OCI-LY3 (cell line): ENCODE measurements around the gene CDKN2A.

Experiments
- H2AFZ ChIP-seq: fragments of 200-600, 300-600 bp; shearing (Covaris generic); 2 replicates; pipeline ENCODE4 v1.6.0; 2014; ENCODE audit warnings: antibody characterized with exemption, low read depth, low read length
- H3K27ac ChIP-seq: fragments of 200-600, 300-600 bp; sonication (generic); 2 replicates; pipeline ENCODE4 v1.5.1; 2014; ENCODE audit warnings: mild to moderate bottlenecking, low read length, moderate library complexity, mixed read lengths
- H3K27me3 ChIP-seq: fragments of 200-600, 300-600 bp; sonication (generic); 2 replicates; pipeline ENCODE4 v1.6.1; 2014; ENCODE audit warnings: low read depth, low read length, mixed read lengths
- H3K36me3 ChIP-seq: fragments of 200-600, 300-600 bp; sonication (generic); replicated peaks from 2 replicates; pipeline ENCODE3; 2014; ENCODE audit warnings: low read depth, low read length, mixed read lengths
- H3K4me1 ChIP-seq: fragments of 300-600, 200-600 bp; sonication (generic); 2 replicates; pipeline ENCODE4 v1.6.1; 2014; ENCODE audit warnings: low read length, mixed read lengths
- H3K4me2 ChIP-seq: fragments of 200-600, 300-600 bp; sonication (generic); 2 replicates; pipeline ENCODE4 v1.6.1; 2014; ENCODE audit warnings: low read length, mixed read lengths
- H3K4me3 ChIP-seq: fragments of 300-600, 200-600 bp; sonication (generic); 2 replicates; pipeline ENCODE4 v1.5.1; 2014; ENCODE audit warnings: antibody characterized with exemption, mild to moderate bottlenecking, low read length, moderate library complexity
- H3K79me2 ChIP-seq: fragments of 300-600, 200-600 bp; shearing (Covaris generic); 2 replicates; pipeline ENCODE4 v1.6.1; 2014; ENCODE audit warnings: mild to moderate bottlenecking, low read length, mixed read lengths
- H3K9ac ChIP-seq: fragments of 300-600, 200-600 bp; shearing (Covaris generic); 2 replicates; pipeline ENCODE4 v1.6.0; 2014; ENCODE audit warnings: mild to moderate bottlenecking, low read length, moderate library complexity
- H3K9me3 ChIP-seq: fragments of 200-600, 300-600 bp; shearing (Covaris generic); 2 replicates; pipeline ENCODE4 v1.6.1; 2014; ENCODE audit warnings: low read length, mixed read lengths; ENCODE audit not compliant: insufficient read depth
- H4K20me1 ChIP-seq: fragments of 200-600, 300-600 bp; sonication (generic); 2 replicates; pipeline ENCODE4 v1.6.1; 2016; ENCODE audit warnings: low read length, mixed read lengths; ENCODE audit not compliant: insufficient read depth
- CTCF ChIP-seq: fragments of 200-600, 300-600 bp; sonication (generic); IDR thresholded peaks from 2 replicates; pipeline ENCODE4 v1.5.1; 2014; ENCODE audit warnings: antibody characterized with exemption, low read length, low read depth
- EZH2phosphoT487 ChIP-seq: fragments of 200-600 bp; shearing (Covaris generic); IDR thresholded peaks from 2 replicates; pipeline ENCODE4 v1.6.1; 2018; ENCODE audit warnings: antibody characterized with exemption, mixed run types, low read depth

Gene CDKN2A

DNA sequence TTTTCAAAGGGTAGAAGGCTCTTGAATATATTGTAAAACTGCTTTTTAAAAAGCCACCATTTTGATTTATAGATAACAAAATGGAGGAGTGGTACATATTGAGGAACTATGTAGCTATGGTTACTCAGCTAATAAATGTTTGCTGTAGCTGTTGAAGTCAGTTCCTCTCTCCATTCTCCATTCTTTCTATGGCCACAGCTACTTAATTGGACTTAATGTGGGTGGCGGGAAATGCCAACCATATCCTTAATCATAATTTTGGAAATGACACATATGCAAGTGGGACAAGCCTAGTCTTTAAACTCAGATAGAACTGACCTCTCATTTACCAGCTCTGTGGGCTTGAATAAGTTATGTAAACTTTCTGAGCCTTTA lies 10.6 kb downstream of the CDKN2A start:
- Histone ChIP-seq H3K79me2 (no peaks in the 10 kb centered on the region), H3K4me2 (no peak overlapping the region), H3K27ac (no peak overlapping the region), H2AFZ (no peak overlapping the region), H4K20me1 (no peaks in the 10 kb centered on the region), H3K4me3 (no peak overlapping the region), H3K9ac (no peak overlapping the region), H3K4me1 (no peaks in the 10 kb centered on the region), H3K36me3 (no peaks in the 10 kb centered on the region), H3K9me3 (no peaks in the 10 kb centered on the region), H3K27me3 (no peaks in the 10 kb centered on the region)
- TF ChIP-seq CTCF (no peak), EZH2phosphoT487 (no peak)

DNA sequence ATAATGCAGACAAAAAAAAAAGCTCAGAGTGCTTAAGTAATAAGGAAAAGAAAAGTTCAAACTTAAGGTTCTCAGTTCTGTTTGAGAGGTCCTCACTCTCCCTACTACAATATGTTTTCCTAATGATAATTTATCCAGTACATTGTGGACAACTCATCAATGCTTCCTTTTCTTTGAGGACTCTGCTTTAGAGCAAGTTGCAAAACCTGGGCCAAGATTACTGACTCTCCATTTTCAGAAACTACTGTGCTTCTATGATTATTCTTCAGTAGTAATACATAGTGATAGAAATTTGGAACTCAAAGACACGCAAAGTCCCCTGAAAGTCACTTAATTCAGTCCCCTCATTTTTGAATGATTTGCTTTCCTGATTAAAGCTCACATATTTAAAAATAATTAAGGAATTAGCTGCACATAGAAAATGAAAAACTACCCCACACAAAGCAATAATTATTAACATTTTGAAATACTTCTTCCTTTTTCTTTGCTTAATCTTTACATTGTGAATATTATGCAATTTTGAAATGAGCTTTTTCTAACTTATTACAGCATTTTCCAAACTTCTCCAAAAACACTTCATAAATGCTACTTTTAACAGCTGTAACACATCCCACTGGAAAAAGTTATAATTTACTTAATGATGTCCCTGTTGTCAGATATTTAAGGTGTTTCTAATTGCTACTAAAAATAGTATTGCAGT lies 11.2 kb downstream of the CDKN2A start:
- no peak overlapping the region for H3K27ac ChIP-seq
- no peaks in the 10 kb centered on the region for H3K36me3 ChIP-seq
- no peaks in the 10 kb centered on the region for H3K9me3 ChIP-seq
- H3K27me3 ChIP-seq = no peaks in the 10 kb centered on the region
- no peak overlapping the region for H2AFZ ChIP-seq
- no peak overlapping the region for H3K9ac ChIP-seq
- no peaks in the 10 kb centered on the region for H3K79me2 ChIP-seq
- no peak overlapping the region for H3K4me2 ChIP-seq
- H3K4me1 ChIP-seq = no peaks in the 10 kb centered on the region
- no peaks in the 10 kb centered on the region for H4K20me1 ChIP-seq
- no peak overlapping the region for H3K4me3 ChIP-seq
- TF ChIP-seq CTCF (no peak), EZH2phosphoT487 (no peak)

DNA sequence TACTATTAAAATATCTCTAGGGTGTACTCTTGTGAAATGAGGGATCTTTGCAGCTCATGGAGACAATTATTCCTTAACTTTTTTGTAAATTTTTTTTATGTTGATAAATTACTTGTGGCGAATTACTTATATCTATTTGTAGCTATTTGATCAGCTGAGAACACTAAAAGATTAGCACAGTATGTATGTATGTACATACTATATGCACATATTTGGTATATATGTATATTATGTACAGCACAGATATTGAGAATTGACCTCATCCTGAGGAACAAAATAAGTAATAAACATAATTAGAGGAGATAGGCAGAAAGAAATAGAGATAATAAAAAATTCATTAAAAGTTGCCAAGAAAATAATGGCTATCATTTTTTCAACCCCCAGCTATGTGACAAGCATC lies 11.8 kb downstream of the CDKN2A start:
- Histone ChIP-seq H3K9ac (no peak overlapping the region), H3K36me3 (no peaks in the 10 kb centered on the region), H3K4me1 (no peaks in the 10 kb centered on the region), H3K4me2 (no peak overlapping the region), H3K4me3 (no peak overlapping the region), H3K9me3 (no peaks in the 10 kb centered on the region), H3K27me3 (no peaks in the 10 kb centered on the region), H3K79me2 (no peaks in the 10 kb centered on the region), H2AFZ (no peak overlapping the region), H4K20me1 (no peaks in the 10 kb centered on the region), H3K27ac (no peak overlapping the region)
- TF ChIP-seq EZH2phosphoT487 (no peak), CTCF (no peak)

DNA sequence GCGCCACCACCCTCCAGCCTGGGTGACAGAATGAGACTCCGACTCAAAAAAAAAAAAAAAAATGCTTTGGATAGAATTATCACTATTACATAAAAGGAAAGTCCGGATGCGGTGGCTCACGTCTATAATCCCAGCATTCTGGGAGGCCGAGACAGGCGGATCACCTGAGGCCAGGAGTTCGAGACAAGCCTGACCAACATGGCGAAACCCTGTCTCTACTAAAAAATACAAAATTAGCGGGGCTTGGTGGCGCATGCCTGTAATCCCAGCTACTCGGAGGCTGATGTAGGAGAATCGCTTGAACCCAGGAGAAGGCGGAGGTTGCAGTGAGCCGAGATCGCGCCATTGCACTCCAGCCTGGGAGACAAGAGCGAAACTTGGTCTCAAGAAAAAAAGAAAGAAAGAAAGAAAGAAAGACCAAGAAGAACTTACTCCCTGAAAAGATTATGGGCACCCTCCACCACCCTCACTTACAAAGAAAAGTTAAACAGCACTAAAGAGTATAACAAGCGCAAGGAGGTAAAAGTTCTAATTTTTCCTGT lies 17.8 kb downstream of the CDKN2A start:
- no peaks in the 10 kb centered on the region for H3K4me1 ChIP-seq
- H3K27me3 ChIP-seq = no peaks in the 10 kb centered on the region
- TF ChIP-seq CTCF (no peak), EZH2phosphoT487 (no peak)
- no peak overlapping the region for H3K4me3 ChIP-seq
- no peak overlapping the region for H3K9ac ChIP-seq
- no peak overlapping the region for H3K4me2 ChIP-seq
- no peaks in the 10 kb centered on the region for H3K36me3 ChIP-seq
- no peaks in the 10 kb centered on the region for H3K9me3 ChIP-seq
- no peak overlapping the region for H3K27ac ChIP-seq
- no peak overlapping the region for H2AFZ ChIP-seq
- no peaks in the 10 kb centered on the region for H3K79me2 ChIP-seq
- no peaks in the 10 kb centered on the region for H4K20me1 ChIP-seq
